DOHH2 (cell line): ENCODE results near the gene ARHGEF7.

ENCODE experiments used
- CTCF ChIP-seq: fragments of 200-600 bp; sonication (generic); IDR thresholded peaks from one replicate; pipeline ENCODE4 v1.5.1; 2014; ENCODE audit warnings: antibody characterized with exemption, mild to moderate bottlenecking, low read depth, low read length; ENCODE audit not compliant: poor library complexity, severe bottlenecking
- EZH2phosphoT487 ChIP-seq: fragments of 200-600 bp; sonication (generic); IDR thresholded peaks from 2 replicates; pipeline ENCODE4 v1.6.1; 2017; ENCODE audit warnings: borderline replicate concordance, mild to moderate bottlenecking, antibody characterized with exemption, low read length, moderate library complexity, mixed read lengths

GRCh38 chr13:111270126-111270525 lies 155.0 kb downstream of the ARHGEF7 start:
- no peak for TF ChIP-seq CTCF
- TF ChIP-seq EZH2phosphoT487, result no peak
